ENCODE data around the gene SH2D4B.

DNA sequence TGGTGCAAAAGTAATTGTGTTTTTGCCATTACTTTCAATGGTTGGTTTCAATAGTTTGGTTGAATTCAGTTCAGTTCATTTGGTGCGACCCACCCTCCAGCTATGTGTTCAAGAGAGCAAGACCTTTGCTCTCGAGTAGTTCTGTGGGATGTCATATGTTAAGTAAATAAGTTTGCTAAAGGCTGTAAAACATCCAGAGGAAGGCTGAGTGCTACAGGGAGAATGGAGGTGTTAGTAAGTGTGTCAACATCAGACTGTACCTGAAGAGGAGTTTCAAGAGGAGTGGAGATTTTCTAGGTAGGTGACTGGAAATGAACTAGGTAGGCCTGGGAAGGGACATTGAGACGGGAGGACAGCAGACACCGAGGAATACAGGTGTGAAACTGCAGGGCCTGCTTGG lies 147.7 kb downstream of the SH2D4B start:
- TF ChIP-seq, protein P1, sequence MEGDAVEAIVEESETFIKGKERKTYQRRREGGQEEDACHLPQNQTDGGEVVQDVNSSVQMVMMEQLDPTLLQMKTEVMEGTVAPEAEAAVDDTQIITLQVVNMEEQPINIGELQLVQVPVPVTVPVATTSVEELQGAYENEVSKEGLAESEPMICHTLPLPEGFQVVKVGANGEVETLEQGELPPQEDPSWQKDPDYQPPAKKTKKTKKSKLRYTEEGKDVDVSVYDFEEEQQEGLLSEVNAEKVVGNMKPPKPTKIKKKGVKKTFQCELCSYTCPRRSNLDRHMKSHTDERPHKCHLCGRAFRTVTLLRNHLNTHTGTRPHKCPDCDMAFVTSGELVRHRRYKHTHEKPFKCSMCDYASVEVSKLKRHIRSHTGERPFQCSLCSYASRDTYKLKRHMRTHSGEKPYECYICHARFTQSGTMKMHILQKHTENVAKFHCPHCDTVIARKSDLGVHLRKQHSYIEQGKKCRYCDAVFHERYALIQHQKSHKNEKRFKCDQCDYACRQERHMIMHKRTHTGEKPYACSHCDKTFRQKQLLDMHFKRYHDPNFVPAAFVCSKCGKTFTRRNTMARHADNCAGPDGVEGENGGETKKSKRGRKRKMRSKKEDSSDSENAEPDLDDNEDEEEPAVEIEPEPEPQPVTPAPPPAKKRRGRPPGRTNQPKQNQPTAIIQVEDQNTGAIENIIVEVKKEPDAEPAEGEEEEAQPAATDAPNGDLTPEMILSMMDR (IDR thresholded peaks at IDR 0.05), result no peak
- TF ChIP-seq POLR2A (IDR thresholded peaks at IDR 0.05), result no peak
